Pancreas (tissue), 10 donors: ENCODE data around the gene EXOG. TPM values are rescaled to one million over a fixed set of nuclear protein-coding genes. Genes with fewer than 3 reads are reported as not detected.

ENCODE experiments used
- ATAC-seq, 4 donors: fragments of 200-7000 bp; cut with Tn5 transposase; one replicate each; pipeline versions ENCODE4 v1.8.0 to v1.9.1; 2020; ENCODE audit warnings: mild to moderate bottlenecking in 4 of 4, moderate library complexity in 4 of 4
- DNase-seq, 6 donors: peaks; one replicate each; pipeline ENCODE4 v3.0.0-alpha.2; 2020
- FAIRE-seq: peaks from 2 replicates; lab custom pipeline; 2012; peaks lifted over from hg19 to GRCh38; lab: Jason Lieb, UNC
- H3K27ac ChIP-seq, 4 donors: fragments of 200-600 bp; sonication (generic); 1 replicate in 3 of 4; 2 replicates in 1 of 4; pipeline versions ENCODE4 v1.5.0 to v1.8.0; 2020
- H3K27me3 ChIP-seq, 4 donors: fragments of 200-600 bp; one replicate each; pipeline ENCODE4 v1.8.0; 2021
- H3K36me3 ChIP-seq, 3 donors: fragments of 200-600 bp; sonication (generic) in 1 of 3; one replicate each; pipeline versions ENCODE4 v1.5.0 to v1.8.0; 2020 to 2021
- H3K4me1 ChIP-seq, 3 donors: fragments of 200-600 bp; one replicate each; pipeline ENCODE4 v1.8.0; 2021
- H3K4me3 ChIP-seq, 4 donors: fragments of 200-600 bp; sonication (generic) in 2 of 4; one replicate each; pipeline versions ENCODE4 v1.5.0 to v1.8.0; 2020 to 2021
- H3K9me3 ChIP-seq, 4 donors: fragments of 200-600 bp; one replicate each; pipeline ENCODE4 v1.8.0; 2021
- WGBS, 2 donors: extraction: QIAGEN DNeasy Blood & Tissue Kit; methylation state at CpG; one replicate each; pipeline ENCODE4 v1.1.7; 2013; 5-methylcytosine and 5-hydroxymethylcytosine counted together
- intact Hi-C, 3 donors: fragments of 100-400 bp; cut with DNase I; formaldehyde crosslinking; loops; one replicate each; pipeline versions ENCODE4 v1.11.1 to v1.14.2; 2022
- polyA plus RNA-seq, 2 donors: library from polyadenylated mRNA; stranded (reverse); fragments of 200-250 nt; gene quantifications; one replicate each; pipeline ENCODE4 v1.2.3, GENCODE V29; 2013
- total RNA-seq, 6 donors: library from RNA; stranded (reverse); fragmentation: NEBNext Ultra II Directional in 4 of 6; extraction: Animal tissue kit (Norgen Biotek cat#: 25700) in 4 of 6; gene quantifications; one replicate each; pipeline versions ENCODE4 v1.2.1 to v1.2.4, GENCODE V29; 2021 to 2023
- TF ChIP-seq, protein P1 (sequence below), 4 donors: fragments of 200-600 bp; sonication (generic) in 3 of 4; IDR thresholded peaks; one replicate each; pipeline versions ENCODE4 v1.5.0 to v1.8.0; 2021; ENCODE audit warnings: antibody characterized with exemption in 4 of 4
- donor health status: healthy with polysubstance abuse.
- donor health status: DM: no; HTN: no; CAD: no; lungs with moderate emphysema.
- donor health status: DM: no; HTN: no; CAD: no.
- donor health status: control.
- donor health status: control.
- donor health status: Bipolar disorder and iron deficiency.
- donor health status: DM: yes; HTN: yes; CAD: no.
- donor health status: DM: no; HTN: no; CAD: no.
- donor health status: DM: no; HTN: no; CAD: no.
- donor health status: DM: yes; HTN: yes; CAD: no.

The EXOG gene
- total and polyA plus RNA-seq, 8 donors = 3.7 to 10.3 (median 4.6) TPM

GRCh38 chr3:38500688-38501417 is 4.7 kb downstream of the EXOG start:
- intact Hi-C loops = no loop called here
- no peak for ATAC-seq
- 66 to 71% methylated on average over 2 of the region's 2 CpGs for WGBS, 2 donors

DNA sequence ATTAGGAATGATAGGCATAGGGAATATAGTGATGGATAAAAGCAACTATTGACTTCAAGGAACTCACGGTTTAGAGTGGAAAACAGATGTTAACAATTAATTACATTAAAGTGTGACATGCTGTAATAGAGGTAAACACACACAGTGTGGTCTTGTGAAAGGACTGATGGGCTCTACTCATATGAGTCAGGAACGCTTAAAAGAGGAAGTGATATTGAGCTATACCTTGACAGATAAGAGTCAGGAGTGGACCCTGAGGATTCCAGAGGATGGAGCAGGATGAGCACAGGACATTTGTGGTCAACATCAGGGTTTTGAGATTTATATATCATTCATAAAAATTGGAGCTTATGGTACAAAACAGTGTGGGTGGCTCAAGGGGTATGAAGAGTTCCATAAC is 11.0 kb downstream of the EXOG start:
- peaks cover 0 to 7% (median 2%) of the 10 kb centered on the region in 3 donors for H3K36me3 ChIP-seq
- H3K4me1 ChIP-seq = no peaks in the 10 kb centered on the region
- ATAC-seq (no peak), DNase-seq (no peak), FAIRE-seq (no peak)
- H3K9me3 ChIP-seq = no peaks in the 10 kb centered on the region
- TF ChIP-seq, protein P1, sequence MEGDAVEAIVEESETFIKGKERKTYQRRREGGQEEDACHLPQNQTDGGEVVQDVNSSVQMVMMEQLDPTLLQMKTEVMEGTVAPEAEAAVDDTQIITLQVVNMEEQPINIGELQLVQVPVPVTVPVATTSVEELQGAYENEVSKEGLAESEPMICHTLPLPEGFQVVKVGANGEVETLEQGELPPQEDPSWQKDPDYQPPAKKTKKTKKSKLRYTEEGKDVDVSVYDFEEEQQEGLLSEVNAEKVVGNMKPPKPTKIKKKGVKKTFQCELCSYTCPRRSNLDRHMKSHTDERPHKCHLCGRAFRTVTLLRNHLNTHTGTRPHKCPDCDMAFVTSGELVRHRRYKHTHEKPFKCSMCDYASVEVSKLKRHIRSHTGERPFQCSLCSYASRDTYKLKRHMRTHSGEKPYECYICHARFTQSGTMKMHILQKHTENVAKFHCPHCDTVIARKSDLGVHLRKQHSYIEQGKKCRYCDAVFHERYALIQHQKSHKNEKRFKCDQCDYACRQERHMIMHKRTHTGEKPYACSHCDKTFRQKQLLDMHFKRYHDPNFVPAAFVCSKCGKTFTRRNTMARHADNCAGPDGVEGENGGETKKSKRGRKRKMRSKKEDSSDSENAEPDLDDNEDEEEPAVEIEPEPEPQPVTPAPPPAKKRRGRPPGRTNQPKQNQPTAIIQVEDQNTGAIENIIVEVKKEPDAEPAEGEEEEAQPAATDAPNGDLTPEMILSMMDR (IDR thresholded peaks at IDR 0.05) = no peak
- H3K27ac ChIP-seq = no peak overlapping the region
- 91 to 94% methylated on average over 2 of the region's 2 CpGs for WGBS, 2 donors
- no peaks in the 10 kb centered on the region for H3K27me3 ChIP-seq
- no peak overlapping the region for H3K4me3 ChIP-seq
- intact Hi-C loops = no loop called here

More at GRCh38 chr3:38500688-38501417, 4.7 kb downstream of the EXOG start:
- H3K9me3 ChIP-seq = no peaks in the 10 kb centered on the region
- H3K27me3 ChIP-seq = no peaks in the 10 kb centered on the region
- FAIRE-seq (no peak), DNase-seq (no peak)
- H3K4me3 ChIP-seq = no peak overlapping the region
- TF ChIP-seq, protein P1 (IDR thresholded peaks at IDR 0.05) = no peak
- peaks cover 0 to 5% (median 0%) of the 10 kb centered on the region in 3 donors for H3K36me3 ChIP-seq
- H3K4me1 ChIP-seq = peaks cover 0 to 5% (median 4%) of the 10 kb centered on the region in 3 donors
- H3K27ac ChIP-seq = no peak overlapping the region

GRCh38 chr3:38509732-38510131 is 13.6 kb downstream of the EXOG start:
- no peaks in the 10 kb centered on the region for H3K9me3 ChIP-seq
- intact Hi-C loops = no loop called here
- no peaks in the 10 kb centered on the region for H3K27me3 ChIP-seq
- H3K36me3 ChIP-seq = peaks cover 0 to 7% (median 2%) of the 10 kb centered on the region in 3 donors
- TF ChIP-seq, protein P1 (IDR thresholded peaks at IDR 0.05) = no peak
- H3K4me3 ChIP-seq = no peak overlapping the region
- FAIRE-seq (no peak), ATAC-seq (no peak), DNase-seq (no peak)
- H3K27ac ChIP-seq = no peak overlapping the region
- WGBS, 2 donors = 94 to 95% methylated on average over 2 of the region's 2 CpGs
- H3K4me1 ChIP-seq = no peaks in the 10 kb centered on the region

GRCh38 chr3:38510631-38511030 is 14.5 kb downstream of the EXOG start:
- DNase-seq (no peak), ATAC-seq (no peak), FAIRE-seq (no peak)
- peaks cover 0 to 7% (median 2%) of the 10 kb centered on the region in 3 donors for H3K36me3 ChIP-seq
- intact Hi-C loops = no loop called here
- H3K4me1 ChIP-seq = no peaks in the 10 kb centered on the region
- H3K9me3 ChIP-seq = no peaks in the 10 kb centered on the region
- TF ChIP-seq, protein P1 (IDR thresholded peaks at IDR 0.05) = no peak
- H3K4me3 ChIP-seq = no peak overlapping the region
- H3K27me3 ChIP-seq = no peaks in the 10 kb centered on the region
- no peak overlapping the region for H3K27ac ChIP-seq

DNA sequence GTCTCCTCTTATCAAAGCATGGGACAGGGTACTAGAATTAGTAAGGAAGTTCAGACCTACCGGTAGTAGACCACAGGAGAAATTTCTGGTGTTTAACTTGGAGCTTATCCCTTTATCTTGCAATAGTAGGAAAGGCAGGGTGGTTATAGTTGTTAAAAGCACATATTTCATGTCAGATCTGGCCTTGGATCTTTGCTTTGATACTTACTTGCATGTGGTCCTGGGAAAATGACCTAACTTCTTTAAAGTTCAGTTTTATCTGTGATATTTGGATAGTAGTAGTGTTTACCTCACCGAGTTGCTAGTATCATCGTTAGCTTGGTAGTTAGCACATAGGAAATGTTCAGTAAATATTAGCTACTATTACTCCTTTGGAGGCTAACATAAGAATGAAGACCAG is 15.4 kb downstream of the EXOG start:
- intact Hi-C loops = no loop called here
- Histone ChIP-seq H3K4me1 (no peaks in the 10 kb centered on the region), H3K9me3 (no peaks in the 10 kb centered on the region), H3K36me3 (peaks cover 0 to 7% (median 2%) of the 10 kb centered on the region in 3 donors), H3K27ac (no peak overlapping the region), H3K4me3 (no peak overlapping the region), H3K27me3 (no peaks in the 10 kb centered on the region)
- FAIRE-seq (no peak), ATAC-seq (no peak), DNase-seq (no peak)
- TF ChIP-seq, protein P1 (IDR thresholded peaks at IDR 0.05) = no peak
- 36 to 37% methylated on average over 3 of the region's 3 CpGs for WGBS, 2 donors
